GM12872 (cell line): ENCODE results near the gene CPXM1.

Source experiments
- TF ChIP-seq, protein P1 (sequence below): IDR thresholded peaks from 3 replicates; pipeline ENCODE4 v1.5.1; 2011; ENCODE audit warnings: low read depth, mild to moderate bottlenecking, low read length, moderate library complexity; ENCODE audit not compliant: insufficient read depth

Gene CPXM1

DNA sequence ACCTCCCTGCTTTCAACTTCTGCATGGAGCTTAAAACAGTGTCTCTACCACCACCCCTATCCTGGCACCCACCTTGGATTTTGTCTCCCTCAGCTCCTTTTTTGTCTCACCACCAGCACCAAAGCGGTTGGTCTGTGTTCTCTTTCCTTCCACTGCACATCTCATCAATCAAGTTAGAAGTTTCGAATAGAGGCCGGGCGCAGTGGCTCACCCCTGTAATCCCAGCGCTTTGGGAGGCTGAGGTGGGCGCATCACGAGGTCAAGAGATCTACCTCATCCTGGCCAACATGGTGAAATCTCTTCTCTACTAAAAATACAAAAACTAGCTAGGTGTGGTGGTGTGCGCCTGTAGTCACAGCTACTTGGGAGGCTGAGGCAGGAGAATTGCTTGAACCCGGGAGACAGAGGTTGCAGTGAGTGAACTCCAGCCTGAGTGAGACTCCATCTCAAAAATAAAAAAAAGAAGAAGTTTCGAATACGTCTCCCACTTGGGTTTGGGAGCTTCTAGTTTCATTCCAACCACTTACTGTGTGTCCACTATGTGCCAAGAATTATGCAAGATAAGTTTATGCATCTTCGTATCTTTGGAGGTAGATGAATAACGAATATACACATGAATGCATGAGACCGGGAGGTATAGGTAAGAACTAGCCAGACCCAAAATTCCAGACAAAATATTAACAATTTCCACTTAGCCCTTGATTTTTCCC, 34.1 kb upstream of the CPXM1 start:
- TF ChIP-seq, protein P1, sequence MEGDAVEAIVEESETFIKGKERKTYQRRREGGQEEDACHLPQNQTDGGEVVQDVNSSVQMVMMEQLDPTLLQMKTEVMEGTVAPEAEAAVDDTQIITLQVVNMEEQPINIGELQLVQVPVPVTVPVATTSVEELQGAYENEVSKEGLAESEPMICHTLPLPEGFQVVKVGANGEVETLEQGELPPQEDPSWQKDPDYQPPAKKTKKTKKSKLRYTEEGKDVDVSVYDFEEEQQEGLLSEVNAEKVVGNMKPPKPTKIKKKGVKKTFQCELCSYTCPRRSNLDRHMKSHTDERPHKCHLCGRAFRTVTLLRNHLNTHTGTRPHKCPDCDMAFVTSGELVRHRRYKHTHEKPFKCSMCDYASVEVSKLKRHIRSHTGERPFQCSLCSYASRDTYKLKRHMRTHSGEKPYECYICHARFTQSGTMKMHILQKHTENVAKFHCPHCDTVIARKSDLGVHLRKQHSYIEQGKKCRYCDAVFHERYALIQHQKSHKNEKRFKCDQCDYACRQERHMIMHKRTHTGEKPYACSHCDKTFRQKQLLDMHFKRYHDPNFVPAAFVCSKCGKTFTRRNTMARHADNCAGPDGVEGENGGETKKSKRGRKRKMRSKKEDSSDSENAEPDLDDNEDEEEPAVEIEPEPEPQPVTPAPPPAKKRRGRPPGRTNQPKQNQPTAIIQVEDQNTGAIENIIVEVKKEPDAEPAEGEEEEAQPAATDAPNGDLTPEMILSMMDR: no peak

DNA sequence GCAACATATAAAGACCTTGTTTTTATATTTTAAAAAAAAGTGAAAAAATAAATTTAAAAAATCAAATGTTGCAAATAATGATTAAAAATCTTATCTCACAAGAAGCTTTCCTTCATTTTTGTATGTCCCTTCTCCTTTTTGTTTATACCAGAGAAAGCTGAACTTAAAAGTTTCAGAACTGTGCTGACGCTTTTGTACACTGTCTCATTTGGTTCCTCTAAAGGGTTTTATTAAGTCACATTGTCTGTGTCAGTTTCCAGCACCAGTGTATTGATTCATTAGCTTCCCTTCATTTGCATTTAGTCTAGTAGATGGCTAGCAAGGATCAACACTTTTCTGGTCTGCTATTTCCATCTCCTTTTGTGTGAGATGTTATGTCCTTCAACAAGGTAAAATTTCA, 33.3 kb upstream of the CPXM1 start:
- TF ChIP-seq, protein P1: no peak

DNA sequence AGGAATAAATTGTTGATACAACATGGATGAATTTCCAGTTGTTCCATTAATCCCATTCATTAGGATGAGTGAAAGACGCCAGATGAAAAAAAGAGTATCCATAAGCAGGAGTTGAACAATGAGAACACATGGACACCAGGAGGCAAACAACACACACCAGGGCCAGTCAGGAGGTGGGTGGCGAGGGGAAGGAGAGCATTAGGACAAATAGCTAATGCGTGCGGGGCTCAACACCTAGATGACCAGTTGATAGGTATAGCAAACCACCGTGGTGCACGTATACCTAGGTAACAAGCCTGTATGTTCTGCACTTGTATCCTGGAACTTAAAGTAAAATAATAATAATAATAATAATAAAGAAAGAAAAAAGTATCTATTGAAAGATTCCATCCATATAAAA, 28.9 kb upstream of the CPXM1 start:
- TF ChIP-seq, protein P1: no peak

DNA sequence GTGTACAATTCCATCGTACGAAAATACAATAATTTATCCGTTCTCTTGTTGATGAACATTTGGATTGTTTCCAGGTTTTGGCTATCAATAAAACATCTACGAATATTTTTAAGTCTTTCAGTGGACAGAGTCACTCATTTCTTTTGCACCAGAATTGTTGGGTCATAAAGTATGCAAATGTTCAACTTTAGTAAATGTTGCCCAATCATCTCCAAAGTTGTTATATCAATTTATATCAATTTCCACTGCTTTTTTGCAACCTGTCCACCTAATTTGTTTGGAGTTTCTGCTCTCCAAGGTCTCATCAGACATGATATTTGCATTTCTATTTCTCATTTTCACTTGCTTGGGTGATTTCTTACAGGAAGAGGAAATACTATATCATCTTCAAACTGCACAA, 26.2 kb upstream of the CPXM1 start:
- TF ChIP-seq, protein P1: no peak

DNA sequence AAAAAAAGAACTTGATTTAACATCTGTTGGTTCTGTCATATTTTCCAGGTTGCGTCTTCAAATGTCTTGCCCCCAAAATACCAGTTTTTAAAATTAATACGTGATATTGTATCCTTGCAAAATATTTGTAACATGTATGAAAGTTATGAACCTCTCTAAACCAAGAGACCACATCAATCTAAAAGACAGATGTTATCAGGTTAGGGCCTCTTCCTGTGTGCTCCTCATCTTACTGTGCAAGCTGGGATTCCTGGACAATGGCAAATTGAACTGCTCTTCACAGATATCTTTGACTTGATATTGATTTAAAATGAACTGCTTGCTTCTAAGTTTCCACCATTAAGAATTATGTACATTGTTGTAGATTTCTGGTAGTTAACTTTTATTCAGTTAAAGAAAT, 25.3 kb upstream of the CPXM1 start:
- TF ChIP-seq, protein P1: no peak

DNA sequence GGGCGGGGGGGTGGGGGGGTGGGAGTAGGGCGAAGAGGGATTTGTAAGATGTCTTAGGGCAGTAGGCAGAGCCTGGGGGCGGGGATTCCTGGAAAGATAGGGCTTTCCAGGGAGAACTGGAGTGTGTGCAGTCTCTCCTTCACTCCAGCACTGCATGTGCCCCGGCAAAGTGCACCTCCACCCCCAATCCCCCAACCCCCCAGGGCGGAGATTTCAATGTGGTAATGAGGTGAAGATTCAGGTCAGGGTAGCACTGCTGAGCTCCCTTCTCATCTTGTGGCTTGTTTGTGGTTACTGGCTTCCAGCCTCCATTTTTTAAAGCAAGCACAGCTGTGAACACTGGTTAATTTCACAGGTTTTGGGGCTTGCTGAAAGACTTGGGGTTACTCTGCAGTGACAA, 21.6 kb upstream of the CPXM1 start:
- TF ChIP-seq, protein P1: no peak

DNA sequence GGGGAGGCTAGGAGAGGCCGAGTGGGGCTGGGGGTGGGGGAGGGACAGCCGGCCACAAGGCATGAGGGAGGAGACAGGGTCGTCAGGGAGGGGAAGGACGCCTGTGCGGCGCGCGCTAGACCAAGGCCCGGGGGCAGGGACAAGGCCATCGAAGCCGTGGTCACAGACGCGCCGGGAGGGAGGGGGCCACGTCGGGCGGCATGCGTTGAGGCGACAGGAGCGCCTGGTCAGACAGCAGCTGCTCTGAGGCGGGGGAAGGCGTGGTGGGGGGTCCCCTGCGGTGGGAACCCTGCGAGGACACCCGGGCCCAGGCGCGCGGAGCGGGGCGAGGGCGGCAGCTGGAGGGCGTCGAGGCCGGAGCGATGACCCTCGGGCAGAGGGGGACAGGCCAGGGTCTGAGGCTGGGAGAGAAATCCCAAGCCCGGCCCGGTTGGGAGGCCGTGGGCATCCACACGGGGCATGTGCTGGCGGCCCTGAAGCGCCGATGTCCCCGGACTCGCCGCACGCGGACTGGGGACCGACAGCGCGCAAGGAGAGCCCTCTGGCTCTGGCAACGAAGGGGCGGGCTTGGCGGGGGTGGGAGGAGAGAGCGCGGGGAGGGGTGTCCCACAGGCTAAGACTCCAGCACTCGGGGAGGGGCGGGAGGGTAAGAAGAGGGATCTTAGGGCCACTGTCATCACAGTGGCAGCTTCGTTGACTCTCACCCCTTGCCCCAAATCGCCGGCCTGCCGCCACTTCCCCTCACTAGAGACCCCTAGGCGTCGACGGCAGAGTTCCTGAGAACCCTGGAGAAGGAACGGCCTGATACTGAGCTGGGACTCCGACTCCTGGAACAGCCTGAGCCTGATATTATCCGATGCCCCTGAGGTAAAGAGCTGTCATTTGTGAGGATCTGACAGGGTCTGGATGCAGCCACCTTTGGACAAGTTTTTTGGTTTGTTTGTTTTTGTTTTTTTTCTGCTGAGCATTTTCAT, 20.8 kb upstream of the CPXM1 start:
- TF ChIP-seq, protein P1: no peak
